GM12865 (cell line): Measurements from ENCODE around the gene ABCB8.

Experiments
- DNase-seq: peaks from one replicate; pipeline ENCODE4 v3.0.0; 2010; ENCODE audit warnings: low read depth
- H3K4me3 ChIP-seq: 2 replicates; pipeline ENCODE4 v1.5.1; 2011; ENCODE audit warnings: mild to moderate bottlenecking, low read depth, low read length, control low read depth
- TF ChIP-seq, protein P1 (sequence below): IDR thresholded peaks from 2 replicates; pipeline ENCODE4 v1.5.1; 2011; ENCODE audit warnings: low read length, control low read depth, low read depth, inconsistent platforms; ENCODE audit not compliant: insufficient read depth; ENCODE audit errors: missing control alignments

ABCB8 gene

DNA sequence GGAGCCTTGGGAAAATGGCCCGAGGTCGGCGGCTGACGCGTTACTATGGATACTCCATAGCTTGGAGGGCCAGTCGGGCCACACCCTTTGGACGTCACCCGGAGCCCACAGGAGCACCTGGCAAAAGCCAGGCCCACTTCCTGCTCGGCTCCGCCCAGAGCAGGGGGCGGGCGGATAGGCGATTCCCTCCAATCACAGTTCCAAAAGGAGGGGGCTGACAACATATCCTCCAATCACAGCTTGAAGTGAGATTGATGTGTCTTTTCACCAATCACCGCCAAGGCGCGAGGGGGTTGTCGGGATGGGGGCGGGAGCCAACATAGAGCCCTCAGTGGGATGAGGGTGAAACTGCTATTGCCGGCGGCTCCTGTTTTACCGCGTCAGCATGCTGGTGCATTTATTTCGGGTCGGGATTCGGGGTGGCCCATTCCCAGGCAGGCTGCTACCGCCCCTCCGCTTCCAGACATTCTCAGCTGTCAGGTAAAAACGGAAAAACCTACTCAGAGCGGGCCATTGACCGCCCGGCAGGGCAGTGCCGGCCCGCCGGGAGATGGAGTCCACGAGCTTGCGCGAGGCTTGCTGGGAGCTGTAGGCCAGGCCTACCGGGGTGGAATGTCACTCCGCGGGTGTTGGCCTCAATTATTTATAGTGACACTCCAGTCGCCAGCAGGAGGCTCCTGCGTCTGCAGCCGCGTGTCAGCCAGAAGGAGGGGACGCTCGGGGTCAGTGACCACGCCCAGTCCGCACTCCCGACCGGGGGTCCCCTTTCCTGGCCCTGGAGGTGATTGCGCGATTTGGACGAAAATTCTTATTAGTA lies at the start of gene ABCB8:
ABCB8 (plus strand) TSS at position 320 of the 817 bp plus-strand sequence; CDS start at position 386, 66 bp downstream.
- peak within 1 kb of the TSS; percentile 63 for H3K4me3 ChIP-seq
- DNase-seq: peak; percentile 99
- TF ChIP-seq, protein P1, sequence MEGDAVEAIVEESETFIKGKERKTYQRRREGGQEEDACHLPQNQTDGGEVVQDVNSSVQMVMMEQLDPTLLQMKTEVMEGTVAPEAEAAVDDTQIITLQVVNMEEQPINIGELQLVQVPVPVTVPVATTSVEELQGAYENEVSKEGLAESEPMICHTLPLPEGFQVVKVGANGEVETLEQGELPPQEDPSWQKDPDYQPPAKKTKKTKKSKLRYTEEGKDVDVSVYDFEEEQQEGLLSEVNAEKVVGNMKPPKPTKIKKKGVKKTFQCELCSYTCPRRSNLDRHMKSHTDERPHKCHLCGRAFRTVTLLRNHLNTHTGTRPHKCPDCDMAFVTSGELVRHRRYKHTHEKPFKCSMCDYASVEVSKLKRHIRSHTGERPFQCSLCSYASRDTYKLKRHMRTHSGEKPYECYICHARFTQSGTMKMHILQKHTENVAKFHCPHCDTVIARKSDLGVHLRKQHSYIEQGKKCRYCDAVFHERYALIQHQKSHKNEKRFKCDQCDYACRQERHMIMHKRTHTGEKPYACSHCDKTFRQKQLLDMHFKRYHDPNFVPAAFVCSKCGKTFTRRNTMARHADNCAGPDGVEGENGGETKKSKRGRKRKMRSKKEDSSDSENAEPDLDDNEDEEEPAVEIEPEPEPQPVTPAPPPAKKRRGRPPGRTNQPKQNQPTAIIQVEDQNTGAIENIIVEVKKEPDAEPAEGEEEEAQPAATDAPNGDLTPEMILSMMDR: peak; percentile 41

DNA sequence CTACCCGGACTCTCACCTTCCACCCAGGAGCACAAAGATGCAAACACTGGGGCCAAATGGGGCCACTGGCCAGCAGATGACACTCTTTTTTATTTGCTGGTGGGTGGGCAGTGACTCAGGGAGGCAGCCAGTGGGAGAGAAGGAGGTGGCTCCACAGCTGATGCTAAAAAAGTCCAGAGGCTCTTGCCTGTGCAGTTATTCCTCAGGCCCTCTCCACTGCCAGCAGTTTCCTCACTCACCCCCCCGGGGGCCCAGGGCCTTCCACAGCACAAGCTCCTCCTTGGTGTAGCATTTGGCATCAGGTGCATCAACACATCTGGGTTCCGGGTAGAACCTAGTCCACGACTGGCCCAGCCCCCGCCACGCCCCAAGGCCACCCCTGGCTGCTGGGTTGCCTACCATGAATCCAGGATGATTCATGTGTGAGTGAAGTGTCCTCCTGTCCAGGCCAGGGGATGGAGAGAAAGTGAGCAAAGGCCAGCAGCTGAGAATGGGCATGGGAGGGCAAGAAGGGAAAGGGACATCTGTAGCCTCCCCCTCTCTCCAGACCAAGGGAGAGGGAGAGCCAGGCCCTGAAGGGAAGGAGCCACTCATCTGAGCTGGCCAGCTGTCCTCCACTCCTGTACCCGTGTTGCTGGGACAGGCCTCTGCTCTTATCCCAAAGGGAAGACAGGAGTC lies 48.4 kb upstream of the ABCB8 start:
- no peak overlapping the region for H3K4me3 ChIP-seq
- TF ChIP-seq, protein P1: no peak
- DNase-seq: no peak

DNA sequence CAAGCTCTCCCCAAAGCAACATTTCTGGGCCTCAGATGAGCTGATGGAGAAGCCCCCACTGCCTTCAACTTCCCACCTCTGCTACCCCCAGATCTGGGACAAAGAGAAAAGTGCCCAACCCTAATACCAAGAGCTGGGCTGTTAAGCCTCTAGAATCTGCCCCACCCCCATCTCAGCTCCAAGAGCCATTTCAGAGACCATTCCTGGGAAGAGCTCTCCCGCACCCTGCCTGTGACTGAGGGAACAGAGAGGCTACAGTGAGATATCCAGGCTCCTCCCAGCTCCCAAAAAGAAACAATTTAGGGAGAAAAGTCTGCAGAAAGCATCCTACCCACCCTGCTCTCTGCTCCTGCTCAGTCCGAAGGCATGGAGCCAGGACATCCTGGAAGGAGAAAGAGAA lies 47.6 kb upstream of the ABCB8 start:
- no peak for DNase-seq
- H3K4me3 ChIP-seq: no peak overlapping the region
- TF ChIP-seq, protein P1: no peak

DNA sequence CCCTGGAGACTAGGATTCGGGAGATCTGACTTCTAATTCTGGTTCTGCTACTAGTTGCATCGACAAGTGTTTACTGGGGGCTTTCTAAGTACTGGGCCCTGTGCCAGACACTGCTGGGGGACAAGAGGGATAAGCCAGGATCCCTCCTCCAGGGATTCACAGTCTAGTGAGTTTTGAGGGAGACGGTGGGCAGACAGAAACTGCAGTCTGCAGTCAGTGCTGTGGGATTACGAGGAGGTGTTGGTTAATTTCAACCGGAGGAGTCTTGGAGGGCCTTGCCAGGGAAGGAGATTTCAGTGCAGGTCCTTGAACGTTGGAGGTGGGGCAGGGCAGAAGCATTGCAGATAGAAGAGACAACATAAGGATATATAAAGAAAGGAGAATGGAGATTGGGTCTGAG lies 46.6 kb upstream of the ABCB8 start:
- TF ChIP-seq, protein P1: no peak
- DNase-seq: no peak

DNA sequence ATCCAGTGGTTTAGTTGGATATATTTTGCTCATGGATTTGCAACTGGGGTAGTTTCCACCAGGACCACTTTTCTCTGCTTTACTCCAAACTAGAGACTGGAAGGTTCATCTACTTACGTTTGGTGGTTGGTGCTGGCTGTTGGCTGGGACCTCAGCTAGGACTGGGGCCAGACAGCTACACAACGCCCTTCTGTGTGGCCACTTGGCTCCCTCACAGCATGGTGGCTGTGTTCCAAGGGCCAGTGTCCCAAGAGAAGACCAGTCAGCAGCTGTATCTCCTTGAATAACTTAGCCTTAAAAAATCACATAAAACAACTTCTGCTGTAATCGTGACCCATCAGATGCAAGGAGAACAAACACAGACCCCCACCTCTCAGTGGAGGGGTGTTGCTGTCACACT lies 45.9 kb upstream of the ABCB8 start:
- no peak overlapping the region for H3K4me3 ChIP-seq
- DNase-seq: no peak
- TF ChIP-seq, protein P1: no peak

More for the DNA sequence above, 46.6 kb upstream of the ABCB8 start:
- H3K4me3 ChIP-seq: no peak overlapping the region

DNA sequence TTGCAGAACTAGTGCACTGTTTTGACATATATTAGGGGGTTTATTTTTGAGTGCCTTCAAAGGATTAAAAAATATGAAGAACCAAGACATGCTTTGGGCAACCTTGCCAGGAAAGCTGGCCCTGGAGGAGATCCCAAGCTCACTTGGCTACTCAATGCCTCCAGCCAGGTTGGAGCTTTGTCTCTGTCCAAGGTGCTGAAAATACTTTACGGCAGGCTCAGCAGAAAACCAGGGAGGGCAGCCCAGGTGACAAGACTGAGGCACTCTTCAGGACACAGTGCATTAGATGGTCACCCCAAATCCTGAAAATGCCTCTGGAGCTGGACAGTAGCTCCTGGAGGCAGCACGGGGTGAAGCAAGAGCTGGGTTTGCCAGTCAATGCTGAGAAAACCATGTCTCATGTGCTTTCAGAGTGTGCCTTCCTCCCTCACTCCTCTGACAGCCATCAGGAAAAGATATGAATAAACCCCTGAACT lies 44.3 kb upstream of the ABCB8 start:
- DNase-seq: peak; percentile 30
- H3K4me3 ChIP-seq: no peak overlapping the region
- TF ChIP-seq, protein P1: no peak
